ENCODE results near the gene MTF2. TPM values are rescaled to one million over a fixed set of nuclear protein-coding genes. Genes with fewer than 3 reads are reported as not detected.

Gene MTF2
- total RNA-seq, 1 experiment from 2014 or later, result 110 TPM

GRCh38 chr1:93043057-93043557 is 36.0 kb upstream of the MTF2 start:
- no peaks in the 10 kb centered on the region; a peak in 1 of 5 replicates for H3K9me3 Mint-ChIP-seq
- no peak overlapping the region for H4K8ac ChIP-seq (replicated peaks; ENCODE audit: insufficient read length, low read depth, low read length)
- no peak for DNase-seq
- H2BK5ac ChIP-seq (ENCODE audit: insufficient read length, low read length), result no peak overlapping the region
- H3K14ac ChIP-seq (ENCODE audit: insufficient read depth, low read length), result no peak overlapping the region
- no peak overlapping the region for H2AK5ac ChIP-seq (ENCODE audit: insufficient read length, low read length)
- H3K23me2 ChIP-seq (ENCODE audit: insufficient read length, low read depth, low read length, poor library complexity, severe bottlenecking), result no peaks in the 10 kb centered on the region
- no peaks in the 10 kb centered on the region for H3K27me3 Mint-ChIP-seq (ENCODE audit: low read depth)
- no CpG with 5 or more reads among the region's 4 CpGs for WGBS (ENCODE audit: extremely low coverage, insufficient read length, low lambda C conversion rate)
- no peaks in the 10 kb centered on the region for H3K27me3 ChIP-seq (ENCODE audit: insufficient read depth, low read length)
- H4K20me1 ChIP-seq (ENCODE audit: control insufficient read depth, insufficient read depth, insufficient read length), result no peaks in the 10 kb centered on the region
- no peaks in the 10 kb centered on the region for H3K4me1 Mint-ChIP-seq
- H2BK120ac ChIP-seq (ENCODE audit: low read depth, low read length, poor library complexity, severe bottlenecking), result no peak overlapping the region
- no peak overlapping the region for H3K27ac Mint-ChIP-seq
- no peak overlapping the region for H4K91ac ChIP-seq (ENCODE audit: insufficient read length, low read depth, low read length)
- H3K18ac ChIP-seq (ENCODE audit: insufficient read length, low read depth, low read length), result no peak overlapping the region
- H3K9me3 ChIP-seq (ENCODE audit: control insufficient read depth, low read depth, low read length), result no peaks in the 10 kb centered on the region
- H3K4ac ChIP-seq (ENCODE audit: low read depth, low read length), result no peak overlapping the region
- H3K36me3 Mint-ChIP-seq (ENCODE audit: insufficient read depth in 1 of 3, low read depth in 3 of 3), result no peaks in the 10 kb centered on the region
- no peaks in the 10 kb centered on the region for H3K79me1 ChIP-seq (ENCODE audit: insufficient read depth, low read depth, low read length, poor library complexity, severe bottlenecking)
- H3T11ph ChIP-seq (ENCODE audit: low read length), result no peak overlapping the region
- H3K4me2 ChIP-seq (ENCODE audit: insufficient read depth, insufficient read length, low read length), result no peak overlapping the region
- no peak for TF ChIP-seq CTCF (conservative IDR thresholded peaks at IDR 0.05)
- no peak overlapping the region for H3K9ac ChIP-seq (ENCODE audit: extremely low read depth, insufficient read length, low read length)
- no peak overlapping the region for H2BK20ac ChIP-seq (ENCODE audit: low read depth, low read length, poor library complexity, severe bottlenecking)
- H4K5ac ChIP-seq (ENCODE audit: insufficient read length, low read depth, low read length), result no peak overlapping the region
- H2BK12ac ChIP-seq (ENCODE audit: insufficient read length, low read depth, low read length), result no peak overlapping the region
- no peak overlapping the region for H2BK15ac ChIP-seq (ENCODE audit: low read depth, low read length)
- no peak overlapping the region for H3K27ac ChIP-seq (ENCODE audit: insufficient read length, low read depth, low read length)
- no peak overlapping the region for H3K4me3 Mint-ChIP-seq
- H3K4me1 ChIP-seq (ENCODE audit: insufficient read depth, low read length), result no peaks in the 10 kb centered on the region
- no peak overlapping the region for H2AFZ ChIP-seq (ENCODE audit: low read length)
- no peaks in the 10 kb centered on the region for H3K79me2 ChIP-seq (ENCODE audit: insufficient read depth, low read length)
- no peak overlapping the region for H3K56ac ChIP-seq (ENCODE audit: insufficient read length, low read depth, low read length)
- no peak overlapping the region for H3K23ac ChIP-seq (ENCODE audit: insufficient read length, low read depth, low read length)
